GM12878 (cell line): ENCODE measurements around the gene BIK. TPM values are rescaled to one million over a fixed set of nuclear protein-coding genes. Genes with fewer than 3 reads are reported as not detected.

ENCODE experiments used
- ETV6 ChIP-seq, 2 experiments: fragments of 450-650 bp in 1 of 2; IDR thresholded peaks in 1 of 2; conservative IDR thresholded peaks in 1 of 2; 2 replicates each; pipeline ENCODE4 v1.6.1; 2014; ENCODE audit warnings: antibody characterized with exemption in 1 of 2, borderline replicate concordance in 1 of 2, low read depth in 1 of 2, mild to moderate bottlenecking in 1 of 2, moderate library complexity in 1 of 2
- HDGF ChIP-seq: fragments of 450-650 bp; IDR thresholded peaks from 2 replicates; pipeline ENCODE4 v1.6.1; 2016; ENCODE audit warnings: antibody characterized with exemption
- IKZF2 ChIP-seq, 2 experiments: fragments of 450-650 bp; IDR thresholded peaks; 2 replicates each; pipeline ENCODE4 v1.6.1; 2017; ENCODE audit warnings: mild to moderate bottlenecking in 2 of 2, moderate library complexity in 2 of 2
- JUND ChIP-seq: IDR thresholded peaks from 2 replicates; pipeline ENCODE4 v1.6.1; 2012; ENCODE audit warnings: low read depth, mild to moderate bottlenecking, low read length, improper control_type of control experiment, moderate library complexity
- POLR2AphosphoS2 ChIP-seq: IDR thresholded peaks from 2 replicates; pipeline ENCODE4 v1.6.1; 2011; ENCODE audit warnings: low read depth, mild to moderate bottlenecking, low read length, improper control_type of control experiment, moderate library complexity
- ZNF207 ChIP-seq: fragments of 450-650 bp; IDR thresholded peaks from 2 replicates; pipeline ENCODE4 v1.6.1; 2014; ENCODE audit warnings: antibody characterized with exemption, mild to moderate bottlenecking, borderline replicate concordance
- ZNF24 ChIP-seq: fragments of 450-650 bp; IDR thresholded peaks from 2 replicates; pipeline ENCODE4 v1.6.1; 2017; ENCODE audit warnings: antibody characterized with exemption, mild to moderate bottlenecking
- polyA plus RNA-seq, 11 experiments: library from polyadenylated mRNA; depleted of rRNA in 4 of 11; unstranded in 6 of 11; stranded (reverse) in 5 of 11; fragments of >200 nt; fragmentation: Nextera tagmentation in 4 of 11; fragmentation: Illumina TruSeq in 1 of 11; extraction: Ambion mirVana in 4 of 11; extraction: Trizol in 1 of 11; gene quantifications; 1 replicate in 1 of 11; 2 replicates in 10 of 11; pipeline versions ENCODE4 v1.2.1 to v1.2.3, GENCODE V29; 2011 to 2016; ENCODE audit warnings: inconsistent platforms in 2 of 11, missing spikeins in 2 of 11, low read depth in 1 of 11
- total RNA-seq, 4 experiments: library from RNA; depleted of rRNA in 3 of 4; stranded (reverse); fragments of >200 nt in 3 of 4; fragmentation: Illumina TruSeq in 1 of 4; extraction: Trizol in 1 of 4; gene quantifications; 2 replicates each; pipeline versions ENCODE4 v1.2.1 to v1.2.3, GENCODE V29; 2013 to 2021
- TF ChIP-seq, protein P1 (sequence below): IDR thresholded peaks from 2 replicates; pipeline ENCODE4 v1.6.1; 2012; ENCODE audit warnings: mild to moderate bottlenecking, low read depth, low read length
- TF ChIP-seq, protein P2 (sequence below): fragments of 450-650 bp; IDR thresholded peaks from 2 replicates; pipeline ENCODE4 v1.6.1; 2014; ENCODE audit warnings: mild to moderate bottlenecking
- TF ChIP-seq, protein P3 (sequence below), 3 experiments: IDR thresholded peaks in 2 of 3; conservative IDR thresholded peaks in 1 of 3; 2 replicates each; pipeline ENCODE4 v1.5.1; 2011; ENCODE audit warnings: low read depth in 3 of 3, low read length in 3 of 3, mild to moderate bottlenecking in 3 of 3, control low read depth in 2 of 3, moderate library complexity in 2 of 3, inconsistent platforms in 1 of 3, mixed read lengths in 1 of 3; ENCODE audit not compliant: control insufficient read depth in 2 of 3, insufficient read depth in 1 of 3; ENCODE audit errors: extremely low read depth in 1 of 3

BIK gene
- total and polyA plus RNA-seq, 10 of the 15 experiments (the other 5 are each of a cell fraction or from before 2014, with no cell fraction given), result 0.33 to 9.8 (median 3.9) TPM

GRCh38 chr22:43101306-43101705 is 9.2 kb upstream of the BIK start (continued):
- no peak for TF ChIP-seq ZNF207
- TF ChIP-seq, protein P1, sequence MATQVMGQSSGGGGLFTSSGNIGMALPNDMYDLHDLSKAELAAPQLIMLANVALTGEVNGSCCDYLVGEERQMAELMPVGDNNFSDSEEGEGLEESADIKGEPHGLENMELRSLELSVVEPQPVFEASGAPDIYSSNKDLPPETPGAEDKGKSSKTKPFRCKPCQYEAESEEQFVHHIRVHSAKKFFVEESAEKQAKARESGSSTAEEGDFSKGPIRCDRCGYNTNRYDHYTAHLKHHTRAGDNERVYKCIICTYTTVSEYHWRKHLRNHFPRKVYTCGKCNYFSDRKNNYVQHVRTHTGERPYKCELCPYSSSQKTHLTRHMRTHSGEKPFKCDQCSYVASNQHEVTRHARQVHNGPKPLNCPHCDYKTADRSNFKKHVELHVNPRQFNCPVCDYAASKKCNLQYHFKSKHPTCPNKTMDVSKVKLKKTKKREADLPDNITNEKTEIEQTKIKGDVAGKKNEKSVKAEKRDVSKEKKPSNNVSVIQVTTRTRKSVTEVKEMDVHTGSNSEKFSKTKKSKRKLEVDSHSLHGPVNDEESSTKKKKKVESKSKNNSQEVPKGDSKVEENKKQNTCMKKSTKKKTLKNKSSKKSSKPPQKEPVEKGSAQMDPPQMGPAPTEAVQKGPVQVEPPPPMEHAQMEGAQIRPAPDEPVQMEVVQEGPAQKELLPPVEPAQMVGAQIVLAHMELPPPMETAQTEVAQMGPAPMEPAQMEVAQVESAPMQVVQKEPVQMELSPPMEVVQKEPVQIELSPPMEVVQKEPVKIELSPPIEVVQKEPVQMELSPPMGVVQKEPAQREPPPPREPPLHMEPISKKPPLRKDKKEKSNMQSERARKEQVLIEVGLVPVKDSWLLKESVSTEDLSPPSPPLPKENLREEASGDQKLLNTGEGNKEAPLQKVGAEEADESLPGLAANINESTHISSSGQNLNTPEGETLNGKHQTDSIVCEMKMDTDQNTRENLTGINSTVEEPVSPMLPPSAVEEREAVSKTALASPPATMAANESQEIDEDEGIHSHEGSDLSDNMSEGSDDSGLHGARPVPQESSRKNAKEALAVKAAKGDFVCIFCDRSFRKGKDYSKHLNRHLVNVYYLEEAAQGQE, result no peak
- TF ChIP-seq IKZF2 (IDR thresholded peaks at IDR 0.05), result no peak
- no peak for TF ChIP-seq POLR2AphosphoS2
- TF ChIP-seq JUND, result no peak
- TF ChIP-seq, protein P2, sequence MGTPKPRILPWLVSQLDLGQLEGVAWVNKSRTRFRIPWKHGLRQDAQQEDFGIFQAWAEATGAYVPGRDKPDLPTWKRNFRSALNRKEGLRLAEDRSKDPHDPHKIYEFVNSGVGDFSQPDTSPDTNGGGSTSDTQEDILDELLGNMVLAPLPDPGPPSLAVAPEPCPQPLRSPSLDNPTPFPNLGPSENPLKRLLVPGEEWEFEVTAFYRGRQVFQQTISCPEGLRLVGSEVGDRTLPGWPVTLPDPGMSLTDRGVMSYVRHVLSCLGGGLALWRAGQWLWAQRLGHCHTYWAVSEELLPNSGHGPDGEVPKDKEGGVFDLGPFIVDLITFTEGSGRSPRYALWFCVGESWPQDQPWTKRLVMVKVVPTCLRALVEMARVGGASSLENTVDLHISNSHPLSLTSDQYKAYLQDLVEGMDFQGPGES, result no peak
- TF ChIP-seq ZNF24, result no peak
- no peak for TF ChIP-seq HDGF
- no peak for TF ChIP-seq ETV6 (conservative IDR thresholded peaks at IDR 0.05 in 1 of 2, IDR thresholded peaks at IDR 0.05 in 1 of 2; ENCODE audit: borderline replicate concordance in 1 of 2, low read depth in 1 of 2)
- TF ChIP-seq, protein P3, sequence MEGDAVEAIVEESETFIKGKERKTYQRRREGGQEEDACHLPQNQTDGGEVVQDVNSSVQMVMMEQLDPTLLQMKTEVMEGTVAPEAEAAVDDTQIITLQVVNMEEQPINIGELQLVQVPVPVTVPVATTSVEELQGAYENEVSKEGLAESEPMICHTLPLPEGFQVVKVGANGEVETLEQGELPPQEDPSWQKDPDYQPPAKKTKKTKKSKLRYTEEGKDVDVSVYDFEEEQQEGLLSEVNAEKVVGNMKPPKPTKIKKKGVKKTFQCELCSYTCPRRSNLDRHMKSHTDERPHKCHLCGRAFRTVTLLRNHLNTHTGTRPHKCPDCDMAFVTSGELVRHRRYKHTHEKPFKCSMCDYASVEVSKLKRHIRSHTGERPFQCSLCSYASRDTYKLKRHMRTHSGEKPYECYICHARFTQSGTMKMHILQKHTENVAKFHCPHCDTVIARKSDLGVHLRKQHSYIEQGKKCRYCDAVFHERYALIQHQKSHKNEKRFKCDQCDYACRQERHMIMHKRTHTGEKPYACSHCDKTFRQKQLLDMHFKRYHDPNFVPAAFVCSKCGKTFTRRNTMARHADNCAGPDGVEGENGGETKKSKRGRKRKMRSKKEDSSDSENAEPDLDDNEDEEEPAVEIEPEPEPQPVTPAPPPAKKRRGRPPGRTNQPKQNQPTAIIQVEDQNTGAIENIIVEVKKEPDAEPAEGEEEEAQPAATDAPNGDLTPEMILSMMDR (IDR thresholded peaks at IDR 0.05 in 2 of 3, conservative IDR thresholded peaks at IDR 0.05 in 1 of 3; ENCODE audit: control insufficient read depth in 2 of 3, extremely low read depth in 1 of 3, insufficient read depth in 1 of 3, low read depth in 3 of 3, low read length in 3 of 3), result no peak
- TF ChIP-seq, all 136 proteins: peak for 0
